Suprapubic skin (tissue), 4 donors: ENCODE data around the gene MYOT. TPM values are rescaled to one million over a fixed set of nuclear protein-coding genes. Genes with fewer than 3 reads are reported as not detected.
A peak's percentile ranks its signal among the peaks of the same experiment; 100 is the strongest.

Experiments
- DNase-seq, 2 donors: peaks; one replicate each; pipeline ENCODE4 v3.0.0-alpha.2; 2019; ENCODE audit warnings: low spot score in 2 of 2
- H3K27ac ChIP-seq: fragments of 200-600 bp; sonication (generic); one replicate; pipeline ENCODE4 v1.5.1; 2019
- H3K27me3 ChIP-seq: fragments of 200-600 bp; sonication (generic); one replicate; pipeline ENCODE4 v1.5.1; 2019
- H3K36me3 ChIP-seq: fragments of 200-600 bp; sonication (generic); one replicate; pipeline ENCODE4 v1.5.1; 2019
- H3K4me1 ChIP-seq: fragments of 200-600 bp; sonication (generic); one replicate; pipeline ENCODE4 v1.5.1; 2019
- H3K4me3 ChIP-seq: fragments of 200-600 bp; sonication (generic); one replicate; pipeline ENCODE4 v1.5.1; 2019; ENCODE audit warnings: mild to moderate bottlenecking
- H3K9me3 ChIP-seq: fragments of 200-600 bp; sonication (generic); one replicate; pipeline ENCODE4 v1.5.1; 2019
- CTCF ChIP-seq, 2 donors: fragments of 200-600 bp in 1 of 2; fragments of 450-650 bp in 1 of 2; sonication (generic) in 1 of 2; IDR thresholded peaks; one replicate each; pipeline ENCODE4 v1.5.1; 2016 to 2019; ENCODE audit warnings: antibody characterized with exemption in 2 of 2, mild to moderate bottlenecking in 1 of 2, moderate library complexity in 1 of 2
- EP300 ChIP-seq: sonication (generic); formaldehyde crosslinking; IDR thresholded peaks from one replicate; pipeline ENCODE4 v1.6.1; 2017; ENCODE audit warnings: antibody characterized with exemption
- POLR2A ChIP-seq, 2 donors: fragments of 450-650 bp; IDR thresholded peaks; one replicate each; pipeline ENCODE4 v1.6.1; 2017; ENCODE audit warnings: antibody characterized with exemption in 2 of 2, mild to moderate bottlenecking in 2 of 2, moderate library complexity in 2 of 2
- POLR2AphosphoS5 ChIP-seq, 3 donors: sonication (generic); formaldehyde crosslinking; IDR thresholded peaks; one replicate each; pipeline ENCODE4 v1.6.1; 2017; ENCODE audit warnings: antibody characterized with exemption in 3 of 3
- WGBS: methylation state at CpG from one replicate; pipeline ENCODE4 v1.1.5; 2018; 5-methylcytosine and 5-hydroxymethylcytosine counted together
- total RNA-seq, 4 donors: library from RNA; depleted of rRNA; stranded (reverse); fragments of >200 nt; gene quantifications; one replicate each; pipeline ENCODE4 v1.1.0, GENCODE V29; 2016

Gene MYOT
- total RNA-seq, 4 donors from 2014 or later = 1.8 TPM; not detected in 3

GRCh38 chr5:137871571-137871970 lies 3.9 kb downstream of the MYOT start:
- H3K27me3 ChIP-seq = no peaks in the 10 kb centered on the region
- no peaks in the 10 kb centered on the region for H3K36me3 ChIP-seq
- no peaks in the 10 kb centered on the region for H3K9me3 ChIP-seq
- no peak overlapping the region for H3K4me3 ChIP-seq
- 90% methylated on average over 3 of the region's 3 CpGs for whole genome bisulfite sequencing
- no peak for TF ChIP-seq POLR2A (IDR thresholded peaks at IDR 0.05)
- TF ChIP-seq CTCF (IDR thresholded peaks at IDR 0.05) = no peak
- no peak for TF ChIP-seq POLR2AphosphoS5 (IDR thresholded peaks at IDR 0.05)
- no peak for TF ChIP-seq EP300
- no peak overlapping the region for H3K27ac ChIP-seq
- no peaks in the 10 kb centered on the region for H3K4me1 ChIP-seq
- no peak for DNase-seq

- Histone ChIP-seq H3K4me3 (no peak overlapping the region), H3K27me3 (no peaks in the 10 kb centered on the region), H3K4me1 (no peaks in the 10 kb centered on the region), H3K9me3 (no peaks in the 10 kb centered on the region), H3K27ac (no peak overlapping the region), H3K36me3 (no peaks in the 10 kb centered on the region)
- WGBS = 78% methylated on average over 3 of the region's 3 CpGs
- DNase-seq = no peak
- TF ChIP-seq POLR2AphosphoS5 (IDR thresholded peaks at IDR 0.05) (no peak), POLR2A (IDR thresholded peaks at IDR 0.05) (no peak), EP300 (no peak), CTCF (IDR thresholded peaks at IDR 0.05) (no peak)
Measured at GRCh38 chr5:137872466-137872865, 4.8 kb downstream of the MYOT start.

GRCh38 chr5:137876101-137876500 lies 8.4 kb downstream of the MYOT start:
- H3K27me3 ChIP-seq = no peaks in the 10 kb centered on the region
- no peaks in the 10 kb centered on the region for H3K9me3 ChIP-seq
- H3K36me3 ChIP-seq = no peaks in the 10 kb centered on the region
- no peak overlapping the region for H3K27ac ChIP-seq
- no peak overlapping the region for H3K4me3 ChIP-seq
- DNase-seq = no peak
- no peak for TF ChIP-seq POLR2A (IDR thresholded peaks at IDR 0.05)
- no peak for TF ChIP-seq POLR2AphosphoS5 (IDR thresholded peaks at IDR 0.05)
- no peak for TF ChIP-seq CTCF (IDR thresholded peaks at IDR 0.05)
- no peak for TF ChIP-seq EP300
- peaks cover 5% of the 10 kb centered on the region for H3K4me1 ChIP-seq

GRCh38 chr5:137880313-137880712 lies 12.7 kb downstream of the MYOT start:
- Histone ChIP-seq H3K27me3 (no peaks in the 10 kb centered on the region), H3K36me3 (no peaks in the 10 kb centered on the region), H3K27ac (peak overlapping the region; percentile 52), H3K9me3 (no peaks in the 10 kb centered on the region), H3K4me1 (peaks cover 5% of the 10 kb centered on the region), H3K4me3 (no peak overlapping the region)
- 41% methylated on average over 1 of the region's 1 CpG for WGBS
- TF ChIP-seq POLR2AphosphoS5 (IDR thresholded peaks at IDR 0.05) = no peak
- no peak for TF ChIP-seq CTCF (IDR thresholded peaks at IDR 0.05)
- no peak for TF ChIP-seq EP300
- no peak for TF ChIP-seq POLR2A (IDR thresholded peaks at IDR 0.05)
- DNase-seq = no peak

GRCh38 chr5:137887831-137888230 lies 20.2 kb downstream of the MYOT start:
- Histone ChIP-seq H3K4me3 (no peak overlapping the region), H3K9me3 (no peaks in the 10 kb centered on the region), H3K27me3 (no peaks in the 10 kb centered on the region), H3K27ac (no peak overlapping the region), H3K4me1 (peaks cover 12% of the 10 kb centered on the region), H3K36me3 (no peaks in the 10 kb centered on the region)
- no peak for DNase-seq
- TF ChIP-seq POLR2AphosphoS5 (IDR thresholded peaks at IDR 0.05) (no peak), CTCF (IDR thresholded peaks at IDR 0.05) (no peak), EP300 (no peak), POLR2A (IDR thresholded peaks at IDR 0.05) (no peak)
- WGBS = 82% methylated on average over 2 of the region's 2 CpGs
